Left hindlimb (tissue), 1 donor: ENCODE measurements around the gene ADM2.
"Not testable (repeated sequence)": the region's sequence is repeated elsewhere in the genome, so short reads cannot be mapped to it uniquely, and the experiment has no call there.

Experiments used
- DNase-seq: peaks from one replicate; pipeline ENCODE4 v3.0.0-alpha.2; 2018

The ADM2 gene, protein sequence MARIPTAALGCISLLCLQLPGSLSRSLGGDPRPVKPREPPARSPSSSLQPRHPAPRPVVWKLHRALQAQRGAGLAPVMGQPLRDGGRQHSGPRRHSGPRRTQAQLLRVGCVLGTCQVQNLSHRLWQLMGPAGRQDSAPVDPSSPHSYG

DNA sequence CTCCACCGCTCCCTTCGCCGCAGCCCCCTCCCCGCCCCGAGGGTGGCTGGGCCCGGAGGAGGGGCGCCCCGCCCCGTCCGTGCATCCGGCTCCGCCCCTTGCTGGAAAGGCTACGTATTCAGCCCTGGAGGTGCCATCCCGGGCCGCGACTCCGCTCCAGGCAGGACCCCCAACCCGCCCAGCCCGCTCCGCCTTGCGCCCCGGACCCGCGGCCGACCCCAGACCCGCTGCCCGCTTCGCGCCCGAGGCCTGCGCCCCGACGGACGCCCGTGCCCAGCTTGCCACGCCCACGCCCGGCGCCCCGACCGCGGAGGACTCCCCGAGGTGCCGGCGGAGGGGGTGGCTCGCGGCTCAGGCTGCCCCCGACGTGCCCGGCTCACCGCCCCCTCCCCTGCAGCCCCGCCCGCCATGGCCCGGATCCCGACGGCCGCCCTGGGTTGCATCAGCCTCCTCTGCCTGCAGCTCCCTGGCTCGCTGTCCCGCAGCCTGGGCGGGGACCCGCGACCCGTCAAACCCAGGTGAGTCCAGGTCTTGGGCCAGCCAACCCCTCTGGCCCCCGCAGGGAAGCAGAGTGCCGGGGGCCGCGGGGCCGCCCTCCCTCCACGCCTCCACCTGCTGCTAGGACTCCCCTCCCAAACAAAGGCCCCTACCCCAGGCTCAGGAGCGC lies at the start of gene ADM2:
Gene ADM2 (plus strand): TSS at position 104 of the 667 bp plus-strand sequence. CDS start 305 bp downstream, at position 409.
- DNase-seq = no peak

DNA sequence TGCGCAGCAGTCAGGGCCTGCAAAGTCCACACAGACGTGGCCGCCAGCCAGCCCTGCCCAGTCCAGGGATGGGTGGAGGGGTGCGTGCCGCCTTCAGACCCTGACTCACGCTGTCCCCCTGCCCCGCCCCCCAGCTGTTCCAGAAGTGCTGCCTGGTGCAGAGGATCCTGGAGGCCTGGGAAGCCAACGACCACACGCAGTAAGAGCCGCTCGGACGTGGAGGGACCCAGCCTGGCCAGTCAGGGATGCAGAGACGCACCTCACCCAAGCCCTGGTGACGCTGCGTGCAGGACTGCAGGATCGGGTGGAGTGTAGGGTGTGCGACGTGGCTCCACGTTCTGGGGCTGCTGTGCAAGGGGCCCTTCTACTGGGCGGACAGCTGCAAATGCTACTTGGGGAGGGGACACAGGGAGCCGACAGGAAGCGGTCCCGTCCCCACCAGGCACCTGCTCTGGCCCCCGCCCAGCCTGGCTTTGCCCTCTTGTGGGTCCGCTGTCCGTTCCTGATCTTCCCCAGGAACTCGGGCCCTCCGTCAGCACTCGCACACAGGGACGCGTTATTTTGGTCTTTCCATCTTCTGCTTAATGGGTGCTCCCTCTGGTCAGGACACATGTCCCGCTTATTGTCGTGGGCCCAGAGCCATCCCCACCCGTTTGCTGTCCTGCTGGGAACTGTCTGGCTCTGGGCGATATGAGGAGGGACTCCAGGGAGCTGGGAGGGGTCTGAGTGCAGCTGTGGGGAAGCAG lies 49.0 kb upstream of the ADM2 start:
- no peak for DNase-seq

DNA sequence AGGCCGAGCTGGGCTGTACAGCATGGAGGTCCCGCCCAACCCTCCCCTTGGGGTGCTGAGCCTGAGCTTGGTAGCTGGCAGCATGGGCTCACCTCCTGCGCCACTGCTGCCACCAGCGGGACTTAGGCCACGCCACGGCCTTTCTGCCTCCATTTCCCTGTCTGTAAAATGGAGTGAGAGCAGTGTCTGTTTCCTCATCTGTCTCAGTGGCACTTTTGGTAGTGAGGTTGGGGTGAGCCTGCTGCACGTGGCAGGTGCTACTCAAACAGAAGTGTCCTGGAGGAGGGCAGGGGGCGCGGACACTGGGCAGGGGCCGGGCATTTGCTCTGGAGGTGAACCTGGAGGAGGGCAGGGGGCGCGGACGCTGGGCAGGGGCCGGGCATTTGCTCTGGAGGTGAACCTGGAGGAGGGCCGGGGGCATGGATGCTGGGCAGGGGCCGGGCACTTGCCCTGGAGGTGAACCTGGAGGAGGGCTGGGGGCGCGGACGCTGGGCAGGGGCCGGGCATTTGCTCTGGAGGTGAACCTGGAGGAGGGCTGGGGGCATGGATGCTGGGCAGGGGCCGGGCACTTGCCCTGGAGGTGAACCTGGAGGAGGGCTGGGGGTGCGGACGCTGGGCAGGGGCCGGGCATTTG lies 48.3 kb upstream of the ADM2 start:
- not testable (repeated sequence) for DNase-seq

DNA sequence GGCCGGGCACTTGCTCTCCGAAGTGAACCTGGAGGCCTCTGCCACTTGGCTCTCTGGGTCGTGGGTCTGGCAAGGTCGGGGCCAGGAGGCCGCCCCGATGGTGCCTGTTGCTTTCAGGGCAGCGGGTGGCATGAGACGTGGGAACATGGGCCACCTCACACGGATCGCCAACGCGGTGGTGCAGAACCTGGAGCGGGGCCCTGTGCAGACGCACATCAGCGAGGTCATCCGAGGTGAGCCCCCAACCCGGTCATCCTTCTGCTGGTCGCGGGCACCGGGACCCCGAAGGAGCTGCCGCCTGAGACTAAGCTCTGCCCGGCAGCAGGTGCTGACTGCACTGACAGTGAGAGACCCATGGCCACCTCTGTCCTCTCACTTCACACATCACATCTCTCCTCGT lies 46.5 kb upstream of the ADM2 start:
- DNase-seq = no peak

DNA sequence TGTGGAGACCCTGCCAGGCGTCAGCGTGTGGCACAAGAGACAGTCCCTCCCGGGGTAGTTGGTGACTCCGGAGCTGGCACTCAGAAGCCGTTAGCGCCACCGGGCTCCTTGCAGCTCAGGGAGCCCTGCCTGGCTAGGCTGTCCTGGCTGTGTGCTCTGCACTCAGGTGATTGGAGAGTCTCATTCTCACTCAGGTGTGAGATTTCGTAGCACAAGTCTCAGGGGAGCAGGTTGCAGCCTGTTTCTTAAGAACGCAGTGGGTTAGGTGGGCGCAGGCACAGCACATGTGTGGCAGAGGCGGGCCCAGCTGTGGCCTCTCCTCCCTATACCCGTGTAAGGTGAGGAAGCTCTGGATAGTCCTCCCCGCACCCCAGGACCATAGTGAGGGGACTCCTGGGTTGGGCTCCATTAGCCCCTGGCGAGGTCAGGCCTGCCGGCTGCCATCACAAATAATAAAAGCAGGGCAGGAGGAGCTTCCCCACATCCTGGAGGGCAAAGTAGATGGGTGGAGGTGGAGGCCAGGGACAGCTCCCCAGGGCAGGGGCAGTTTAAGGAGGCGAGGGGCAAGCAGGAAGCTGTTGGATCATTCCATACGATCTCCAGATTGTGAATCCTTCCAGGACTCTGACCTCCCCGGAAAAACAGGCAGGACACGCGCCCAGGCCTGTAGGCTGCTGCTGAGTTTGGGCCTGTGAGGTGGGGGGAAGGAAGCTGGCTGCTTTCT lies 45.9 kb upstream of the ADM2 start:
- DNase-seq = no peak

DNA sequence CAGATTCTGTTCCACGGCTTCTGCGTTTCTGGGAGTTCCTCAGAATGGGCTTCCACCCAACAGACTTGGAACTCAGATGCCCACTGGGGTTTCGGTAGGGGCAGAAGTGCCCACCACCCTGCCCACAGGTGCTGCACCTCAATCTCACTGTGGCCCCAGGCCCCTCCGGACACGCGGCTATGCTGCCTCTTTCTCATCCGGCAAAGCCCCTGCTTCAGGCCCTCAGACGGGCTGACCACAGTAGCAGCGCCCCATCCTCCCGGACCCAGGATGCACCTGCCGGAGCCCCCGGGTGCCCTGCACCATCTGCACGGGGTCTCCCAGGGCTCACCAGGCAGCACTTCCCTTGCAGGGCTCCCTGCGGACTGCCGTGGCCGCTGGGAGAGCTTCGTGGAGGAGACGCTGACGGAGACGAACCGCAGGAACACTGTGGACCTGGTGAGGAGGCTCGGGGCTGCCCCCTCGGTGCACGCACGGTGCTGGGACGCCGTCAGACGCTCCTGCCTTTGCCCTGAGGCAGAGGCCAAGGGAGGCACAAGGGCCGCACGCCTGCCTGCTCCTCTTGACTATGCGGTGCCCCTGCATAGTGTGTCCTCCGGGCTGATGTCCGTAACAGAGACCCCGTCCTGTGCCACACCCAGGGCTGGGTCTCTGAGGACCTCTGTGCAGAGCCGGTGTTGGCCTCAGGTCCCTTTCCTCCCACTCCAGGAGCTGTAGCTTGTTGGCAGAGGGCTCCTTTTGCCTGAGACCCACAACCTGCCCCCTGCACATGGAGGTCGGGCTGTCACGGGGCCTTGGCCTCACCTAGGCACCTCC lies 45.1 kb upstream of the ADM2 start:
- no peak for DNase-seq

DNA sequence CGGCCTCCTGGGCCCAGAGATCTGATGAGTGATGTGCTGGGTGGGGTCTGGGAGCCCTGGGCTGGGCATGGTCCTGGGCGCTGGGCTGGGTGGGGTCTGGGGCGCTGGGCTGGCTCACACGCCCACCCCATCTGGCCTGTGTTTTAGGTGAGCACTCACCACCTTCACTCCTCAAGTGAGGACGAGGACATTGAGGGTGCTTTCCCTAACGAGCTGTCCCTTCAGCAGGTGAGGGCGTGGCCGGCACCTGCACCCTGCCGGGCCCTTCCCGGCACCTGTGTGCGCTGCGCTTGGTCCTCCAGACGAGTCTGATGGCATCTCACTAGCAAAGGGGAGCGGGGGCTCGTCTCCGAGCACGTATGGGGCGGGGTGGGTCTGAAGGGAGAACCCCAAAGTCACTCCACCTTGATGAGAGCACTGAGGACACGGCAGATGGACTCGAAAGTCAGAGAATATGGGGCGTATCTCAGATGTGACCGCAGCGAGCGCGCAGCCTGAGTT lies 44.5 kb upstream of the ADM2 start:
- no peak for DNase-seq

DNA sequence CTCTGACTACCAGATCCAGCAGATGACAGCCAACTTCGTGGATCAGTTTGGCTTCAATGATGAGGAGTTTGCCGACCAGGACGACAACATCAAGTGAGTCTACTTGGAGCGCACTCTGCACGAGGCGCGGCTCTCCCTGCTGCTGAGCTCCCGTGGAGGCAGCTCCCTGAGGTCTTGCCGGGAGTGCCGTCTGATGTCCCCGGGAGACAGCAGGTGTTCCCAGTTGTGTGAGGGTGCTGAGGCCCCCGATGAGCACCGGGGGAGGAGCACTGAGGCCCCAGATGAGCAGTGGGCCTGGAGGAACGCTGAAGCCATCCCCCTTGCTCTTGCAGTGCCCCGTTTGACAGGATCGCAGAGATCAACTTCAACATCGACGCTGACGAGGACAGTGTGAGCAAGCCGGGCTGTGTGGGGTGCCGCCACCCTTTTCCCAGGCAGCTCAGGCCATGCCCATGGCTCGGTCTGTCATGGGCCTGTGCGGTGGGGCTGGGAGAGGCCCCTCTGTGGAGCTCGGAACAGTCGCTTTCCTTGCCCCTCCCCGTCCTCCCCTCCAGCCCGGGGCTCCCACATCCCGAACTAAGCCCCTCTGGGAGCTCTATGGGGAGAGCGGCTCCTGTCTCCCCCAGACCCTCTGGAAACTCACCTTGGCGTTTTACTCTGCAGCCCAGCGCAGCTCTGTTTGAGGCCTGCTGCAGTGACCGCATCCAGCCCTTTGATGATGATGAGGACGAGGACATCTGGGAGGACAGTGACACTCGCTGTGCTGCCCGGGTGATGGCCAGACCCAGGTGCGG lies 43.6 kb upstream of the ADM2 start:
- peak; percentile 26 for DNase-seq

DNA sequence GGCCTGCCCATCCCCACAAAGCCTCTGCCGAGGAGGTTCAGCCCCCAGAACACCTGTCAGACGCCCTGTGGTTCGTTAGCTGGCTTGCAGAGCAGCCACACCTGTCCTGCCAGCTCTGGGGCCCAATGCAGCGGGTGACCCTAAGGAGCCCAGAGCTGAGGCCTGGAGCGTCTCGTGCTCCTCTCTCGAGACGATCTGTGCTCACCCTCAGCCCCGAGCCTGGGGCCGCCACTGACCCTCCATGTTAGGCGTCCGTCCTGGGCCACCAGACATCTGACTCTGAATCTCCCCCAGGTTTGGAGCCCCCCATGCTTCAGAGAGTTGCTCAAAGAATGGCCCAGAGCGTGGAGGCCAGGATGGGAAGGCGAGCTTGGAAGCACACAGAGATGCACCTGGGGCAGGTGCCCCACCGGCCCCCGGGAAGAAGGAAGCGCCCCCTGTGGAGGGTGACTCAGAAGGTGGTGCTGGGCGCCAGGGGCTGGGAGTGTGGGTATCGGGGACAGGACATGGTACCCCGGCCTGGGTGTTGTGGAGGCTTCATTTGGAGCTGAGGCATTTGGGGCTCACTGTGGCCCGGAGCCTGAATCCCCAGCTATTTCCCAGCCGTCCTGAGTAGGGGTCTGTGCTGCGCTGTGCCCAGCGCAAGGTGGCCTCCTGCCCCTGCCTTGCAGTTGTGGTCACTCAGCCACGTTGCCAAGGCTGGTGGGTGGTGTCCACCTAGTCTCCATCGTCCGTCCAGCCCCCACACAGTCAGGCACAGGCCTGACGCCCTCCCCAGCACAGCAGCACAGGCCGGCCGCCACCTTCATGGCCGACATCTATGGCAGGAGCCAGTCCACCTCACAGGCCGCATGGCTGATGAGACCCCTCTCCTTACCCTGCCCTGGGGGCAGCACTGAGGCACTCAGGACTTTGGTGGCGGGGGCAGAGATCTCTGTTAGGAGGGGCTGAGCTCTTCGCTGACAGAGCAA lies 42.8 kb upstream of the ADM2 start:
- DNase-seq = peak; percentile 31

DNA sequence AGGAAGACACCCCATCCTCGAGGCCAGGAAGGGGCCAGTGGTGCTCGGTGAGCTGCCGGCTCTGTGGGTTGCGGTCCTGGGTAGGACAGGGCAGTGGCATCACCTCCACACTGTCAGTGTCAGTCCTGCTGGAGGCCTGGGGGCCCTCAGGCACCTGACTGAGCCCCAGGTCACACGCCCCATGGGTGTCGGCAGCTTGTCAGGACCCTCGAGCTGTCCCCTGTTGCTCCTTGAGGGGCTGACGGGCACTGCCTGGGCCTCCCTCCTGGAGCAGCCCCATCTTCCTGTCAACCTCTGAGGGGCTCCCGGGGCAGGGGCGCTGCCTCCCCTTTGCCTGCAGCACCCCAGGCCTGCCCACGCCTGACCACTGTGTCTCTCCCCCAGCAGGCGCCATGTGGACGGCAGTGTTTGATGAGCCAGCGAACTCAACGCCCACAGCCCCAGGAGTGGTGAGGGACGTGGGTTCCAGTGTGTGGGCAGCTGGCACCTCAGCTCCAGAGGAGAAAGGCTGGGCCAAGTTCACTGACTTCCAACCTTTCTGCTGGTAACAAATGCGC lies 42.0 kb upstream of the ADM2 start:
- peak; percentile 32 for DNase-seq

DNA sequence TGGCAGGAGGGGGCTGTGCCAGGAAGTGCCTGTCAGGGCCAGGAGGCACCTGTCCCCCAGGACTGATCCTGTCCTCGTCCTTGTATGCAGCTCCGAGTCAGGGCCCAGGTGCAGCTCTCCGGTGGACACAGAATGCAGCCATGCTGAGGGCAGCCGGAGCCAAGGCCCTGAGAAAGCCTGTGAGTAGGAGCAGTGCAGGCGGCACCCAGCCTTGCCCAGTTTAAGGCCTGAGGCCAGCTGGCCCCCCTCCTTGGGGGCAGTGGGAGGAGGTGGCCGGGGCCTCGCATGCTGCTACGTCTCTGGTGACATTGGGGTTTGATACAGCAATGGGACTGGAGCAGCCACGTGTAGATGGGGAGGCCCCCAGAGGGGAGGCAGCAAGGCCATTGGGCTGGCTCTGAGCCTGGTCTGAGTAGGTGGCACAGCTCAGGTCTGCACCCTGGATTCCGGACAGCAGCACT lies 41.4 kb upstream of the ADM2 start:
- DNase-seq = peak; percentile 25

DNA sequence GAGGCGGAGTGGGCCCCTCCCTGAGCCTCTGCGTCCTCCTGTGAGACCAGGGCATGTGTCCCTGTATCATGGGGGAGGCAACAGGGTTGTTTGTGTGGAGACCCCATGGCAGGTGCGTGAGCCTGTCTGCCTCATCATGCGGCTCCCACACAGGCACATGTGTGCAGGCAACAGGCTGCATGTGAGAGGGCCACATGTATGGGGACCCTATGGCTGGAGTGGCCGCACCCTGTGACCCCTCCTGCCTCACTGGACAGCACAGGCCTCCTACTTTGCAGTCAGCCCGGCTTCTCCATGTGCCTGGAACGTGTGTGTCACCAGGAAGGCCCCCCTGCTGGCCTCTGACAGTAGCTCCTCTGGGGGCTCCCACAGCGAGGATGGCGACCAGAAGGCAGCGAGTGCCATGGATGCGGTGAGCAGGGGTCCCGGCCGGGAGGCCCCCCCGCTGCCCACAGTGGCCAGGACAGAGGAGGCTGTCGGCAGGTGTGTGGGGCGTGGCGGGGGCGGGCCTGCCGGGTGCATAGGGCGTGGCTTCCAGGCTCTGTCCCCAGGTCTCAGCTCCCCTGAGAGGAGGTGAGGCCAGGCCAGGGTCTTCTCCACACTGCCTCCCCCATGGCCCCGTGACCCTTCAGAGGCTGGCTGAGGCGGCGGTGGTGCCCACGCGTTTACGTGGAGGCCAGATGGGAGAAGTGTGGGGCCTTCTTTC lies 40.6 kb upstream of the ADM2 start:
- DNase-seq = peak; percentile 28

DNA sequence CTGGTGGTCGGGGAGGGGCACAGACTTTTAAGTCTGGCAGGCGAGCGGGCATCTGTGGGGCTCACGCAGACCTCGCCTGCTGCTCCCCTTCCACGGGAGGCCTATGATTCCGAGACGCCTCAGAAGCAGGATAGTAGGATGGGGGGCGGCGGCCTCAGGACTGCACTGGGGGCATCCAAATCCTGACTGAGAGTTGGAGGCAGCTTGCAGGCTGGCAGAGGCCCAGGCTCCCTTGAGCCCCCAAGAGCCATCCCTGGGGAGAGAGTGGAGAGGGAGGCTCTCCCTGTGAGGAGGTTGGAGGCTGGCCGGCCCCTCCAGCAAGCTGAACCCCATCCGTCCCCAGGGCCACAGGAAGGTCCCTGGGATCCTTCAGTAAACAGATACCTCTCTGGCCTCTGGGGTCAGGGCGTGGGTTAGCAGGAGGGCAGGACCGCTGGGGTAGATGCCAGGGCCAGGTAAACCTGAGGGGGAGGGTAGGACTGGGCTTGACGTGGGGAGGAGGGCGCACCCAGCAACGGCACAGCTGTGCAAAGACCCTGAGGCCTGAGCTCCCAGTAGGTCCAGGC lies 39.8 kb upstream of the ADM2 start:
- DNase-seq = peak; percentile 46

DNA sequence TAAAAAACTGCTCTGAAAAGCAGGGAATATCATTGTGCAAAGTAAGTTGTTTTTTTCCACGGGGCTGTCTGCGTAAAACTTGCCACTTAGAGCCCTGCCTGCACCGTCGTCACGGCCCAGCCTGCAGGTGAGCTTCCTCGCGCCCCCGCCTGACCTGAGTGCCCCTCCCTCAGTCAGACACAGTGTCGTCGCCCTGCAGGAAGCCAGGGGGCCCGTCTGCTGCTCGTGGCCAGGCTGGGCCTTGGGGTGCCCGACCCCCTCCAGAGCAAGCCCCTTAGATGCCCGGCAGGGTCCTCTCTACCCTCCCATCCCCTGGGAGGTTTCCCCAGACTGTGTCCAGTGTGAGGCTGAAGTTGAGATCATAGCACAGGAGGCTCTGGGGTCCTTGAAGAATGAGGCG lies 38.1 kb upstream of the ADM2 start:
- DNase-seq = peak; percentile 31

DNA sequence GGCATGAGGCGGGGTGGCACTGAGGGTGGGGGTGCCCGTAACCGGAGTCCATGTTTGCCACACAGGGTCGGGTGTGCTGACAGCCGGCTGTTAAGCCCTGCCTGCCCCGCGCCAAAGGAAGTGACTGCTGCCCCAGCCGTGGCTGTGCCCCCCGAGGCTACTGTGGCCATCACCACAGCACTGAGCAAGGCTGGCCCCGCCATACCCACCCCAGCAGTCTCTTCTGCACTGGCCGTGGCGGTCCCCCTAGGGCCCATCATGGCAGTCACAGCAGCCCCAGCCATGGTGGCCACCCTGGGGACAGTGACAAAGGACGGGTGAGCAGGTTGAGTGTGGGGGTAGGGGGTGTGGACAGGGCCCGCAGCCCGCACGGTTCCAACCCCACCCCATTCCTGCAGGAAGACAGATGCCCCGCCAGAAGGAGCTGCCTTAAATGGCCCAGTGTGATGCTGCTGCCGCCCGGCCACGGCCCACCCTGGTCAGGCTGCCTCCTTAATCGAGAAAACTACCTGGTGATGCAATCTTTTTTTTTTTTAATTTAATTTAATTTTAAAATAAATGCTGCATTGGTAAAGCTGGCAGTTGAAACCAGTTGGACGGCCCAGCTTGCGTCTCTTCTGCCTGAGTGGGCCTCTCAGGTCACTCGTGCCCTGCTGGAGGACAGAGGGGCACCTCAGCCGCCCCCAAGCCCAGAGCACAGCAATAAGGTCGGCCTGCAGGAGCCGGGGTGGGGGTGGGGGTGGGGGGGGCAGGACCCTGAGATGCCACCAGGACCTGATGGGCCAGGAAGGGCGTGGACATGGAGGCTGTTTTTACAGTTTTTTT lies 37.3 kb upstream of the ADM2 start:
- DNase-seq = peak; percentile 36

DNA sequence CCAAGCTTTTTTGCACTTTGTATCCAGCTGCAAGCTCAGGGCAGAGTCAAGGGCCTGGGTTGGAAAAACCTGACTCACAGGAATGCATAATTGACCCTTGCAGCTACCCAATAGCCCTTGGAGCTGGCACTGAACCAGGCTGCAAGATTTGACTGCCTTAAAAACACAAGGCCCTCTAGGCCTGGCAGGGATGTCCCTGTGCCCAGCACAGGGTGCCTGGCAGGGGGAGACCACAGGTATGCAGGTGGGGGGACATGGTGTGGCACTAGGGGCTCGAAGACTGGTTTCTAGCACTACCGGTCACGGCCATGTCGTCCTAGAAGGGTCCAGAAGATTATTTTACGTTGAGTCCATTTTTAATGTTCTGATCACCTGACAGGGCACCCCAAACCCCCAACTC lies 36.7 kb upstream of the ADM2 start:
- peak; percentile 43 for DNase-seq
